ENCODE results near the gene C1orf35.

- TF ChIP-seq POLR2A (IDR thresholded peaks at IDR 0.05) (no peak), CTCF (IDR thresholded peaks at IDR 0.05) (no peak)
Measured at GRCh38 chr1:228063251-228064191, 39.6 kb downstream of the C1orf35 start.
